Measurements from ENCODE around the gene IRS1.

Gene IRS1

GRCh38 chr2:226758921-226759640 is 40.5 kb downstream of the IRS1 start:
- TF ChIP-seq REST (IDR thresholded peaks at IDR 0.05; ENCODE audit: insufficient read depth in 1 of 2, low read depth in 2 of 2, low read length in 2 of 2) (no peak), POLR2AphosphoS5 (IDR thresholded peaks at IDR 0.05; ENCODE audit: low read depth, low read length) (no peak), TAF1 (IDR thresholded peaks at IDR 0.05; ENCODE audit: borderline replicate concordance, insufficient read depth, low read length) (no peak), SIN3A (IDR thresholded peaks at IDR 0.05; ENCODE audit: borderline replicate concordance, insufficient read depth, low read length) (no peak), FOXP2 (optimal IDR thresholded peaks at IDR 0.05; ENCODE audit: borderline replicate concordance, extremely low read depth, extremely low read length, insufficient read depth) (no peak)

GRCh38 chr2:226756131-226756530 is 43.5 kb downstream of the IRS1 start:
- TF ChIP-seq POLR2AphosphoS5 (IDR thresholded peaks at IDR 0.05; ENCODE audit: low read depth, low read length) (no peak), SIN3A (IDR thresholded peaks at IDR 0.05; ENCODE audit: borderline replicate concordance, insufficient read depth, low read length) (no peak), REST (IDR thresholded peaks at IDR 0.05; ENCODE audit: insufficient read depth in 1 of 2, low read depth in 2 of 2, low read length in 2 of 2) (no peak), TAF1 (IDR thresholded peaks at IDR 0.05; ENCODE audit: borderline replicate concordance, insufficient read depth, low read length) (no peak), FOXP2 (optimal IDR thresholded peaks at IDR 0.05; ENCODE audit: borderline replicate concordance, extremely low read depth, extremely low read length, insufficient read depth) (no peak)

DNA sequence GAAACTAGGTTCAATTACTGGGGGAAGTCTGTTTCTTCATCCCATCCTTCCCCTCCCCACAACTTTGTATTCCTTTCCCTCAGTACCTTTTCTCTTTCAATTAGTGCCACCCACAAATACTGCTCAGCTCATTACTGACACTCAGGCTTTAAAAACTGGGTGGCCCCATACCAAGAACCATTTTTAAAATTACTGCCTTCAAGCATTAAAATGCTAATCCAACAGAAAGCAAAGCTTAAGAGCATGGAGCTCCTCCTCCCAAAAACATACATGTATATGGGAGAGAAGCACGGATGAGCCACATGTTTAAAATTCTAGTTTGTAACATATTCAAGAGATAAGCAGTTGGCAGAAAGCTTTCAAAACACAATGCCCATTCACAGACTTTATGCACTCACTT is 44.0 kb downstream of the IRS1 start:
- TF ChIP-seq REST (IDR thresholded peaks at IDR 0.05; ENCODE audit: insufficient read depth in 1 of 2, low read depth in 2 of 2, low read length in 2 of 2) (no peak), TAF1 (IDR thresholded peaks at IDR 0.05; ENCODE audit: borderline replicate concordance, insufficient read depth, low read length) (no peak), FOXP2 (optimal IDR thresholded peaks at IDR 0.05; ENCODE audit: borderline replicate concordance, extremely low read depth, extremely low read length, insufficient read depth) (no peak), POLR2AphosphoS5 (IDR thresholded peaks at IDR 0.05; ENCODE audit: low read depth, low read length) (no peak), SIN3A (IDR thresholded peaks at IDR 0.05; ENCODE audit: borderline replicate concordance, insufficient read depth, low read length) (no peak)

DNA sequence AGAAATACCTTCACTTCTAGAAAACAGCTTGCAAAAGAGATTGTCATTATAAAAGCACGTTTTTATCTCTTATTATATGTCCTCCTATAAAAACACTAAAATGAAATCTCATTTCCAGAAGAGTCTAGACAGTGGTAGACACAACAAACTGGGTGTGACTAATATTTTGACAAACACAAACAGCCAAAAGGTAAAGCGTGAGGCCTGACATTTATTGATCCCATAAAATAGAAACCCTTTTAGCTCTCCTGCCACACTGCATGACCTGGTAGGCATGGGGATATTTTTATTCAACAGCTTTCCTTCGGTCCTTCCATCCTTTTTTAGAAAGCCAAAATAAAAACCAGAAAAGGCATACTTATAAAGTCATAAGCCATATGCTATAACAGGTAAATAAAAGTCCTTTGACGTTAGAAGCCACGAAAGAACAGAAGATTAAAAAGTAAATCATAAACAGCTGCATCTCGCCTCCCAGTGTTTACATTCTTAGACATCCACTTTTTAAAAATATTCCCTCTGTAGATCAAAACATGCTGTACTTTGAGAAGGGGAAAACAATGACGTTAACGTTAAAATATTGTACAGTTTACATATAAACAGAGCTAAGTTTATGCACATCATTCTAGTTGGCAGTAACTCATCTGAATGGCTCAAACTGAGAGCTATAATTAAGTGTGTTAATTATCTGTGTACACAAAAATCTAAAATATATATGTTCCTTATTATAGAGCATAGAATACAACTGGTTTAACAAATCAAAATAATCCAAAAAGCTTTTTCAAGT is 44.6 kb downstream of the IRS1 start:
- TF ChIP-seq SIN3A (IDR thresholded peaks at IDR 0.05; ENCODE audit: borderline replicate concordance, insufficient read depth, low read length) (no peak), POLR2AphosphoS5 (IDR thresholded peaks at IDR 0.05; ENCODE audit: low read depth, low read length) (no peak), REST (IDR thresholded peaks at IDR 0.05; ENCODE audit: insufficient read depth in 1 of 2, low read depth in 2 of 2, low read length in 2 of 2) (no peak), TAF1 (IDR thresholded peaks at IDR 0.05; ENCODE audit: borderline replicate concordance, insufficient read depth, low read length) (no peak), FOXP2 (optimal IDR thresholded peaks at IDR 0.05; ENCODE audit: borderline replicate concordance, extremely low read depth, extremely low read length, insufficient read depth) (no peak)
